IPS-18a (cell line): Measurements from ENCODE around the gene IL6.
A peak's percentile ranks its signal among the peaks of the same experiment; 100 is the strongest.
"Not testable (repeated sequence)": the region's sequence is repeated elsewhere in the genome, so short reads cannot be mapped to it uniquely, and the experiment has no call there.

Source experiments
- H3K27ac ChIP-seq: one replicate; pipeline ENCODE4 v1.5.1; 2013; ENCODE audit warnings: low read length
- H3K27me3 ChIP-seq: one replicate; pipeline ENCODE4 v1.6.1; 2013; ENCODE audit warnings: mild to moderate bottlenecking, low read length; ENCODE audit not compliant: control insufficient read depth, insufficient read depth
- H3K36me3 ChIP-seq: one replicate; pipeline ENCODE4 v1.6.1; 2013; ENCODE audit warnings: low read depth, low read length; ENCODE audit not compliant: control insufficient read depth
- H3K4me1 ChIP-seq: one replicate; pipeline ENCODE4 v1.6.1; 2013; ENCODE audit warnings: low read depth, low read length; ENCODE audit not compliant: control insufficient read depth
- H3K4me3 ChIP-seq: one replicate; pipeline ENCODE4 v1.5.1; 2013; ENCODE audit warnings: low read length
- H3K9ac ChIP-seq: one replicate; pipeline ENCODE4 v1.6.1; 2013; ENCODE audit warnings: mild to moderate bottlenecking, low read length, moderate library complexity
- H3K9me3 ChIP-seq: one replicate; pipeline ENCODE4 v1.6.1; 2013; ENCODE audit warnings: low read depth, low read length; ENCODE audit not compliant: control insufficient read depth

IL6 gene

DNA sequence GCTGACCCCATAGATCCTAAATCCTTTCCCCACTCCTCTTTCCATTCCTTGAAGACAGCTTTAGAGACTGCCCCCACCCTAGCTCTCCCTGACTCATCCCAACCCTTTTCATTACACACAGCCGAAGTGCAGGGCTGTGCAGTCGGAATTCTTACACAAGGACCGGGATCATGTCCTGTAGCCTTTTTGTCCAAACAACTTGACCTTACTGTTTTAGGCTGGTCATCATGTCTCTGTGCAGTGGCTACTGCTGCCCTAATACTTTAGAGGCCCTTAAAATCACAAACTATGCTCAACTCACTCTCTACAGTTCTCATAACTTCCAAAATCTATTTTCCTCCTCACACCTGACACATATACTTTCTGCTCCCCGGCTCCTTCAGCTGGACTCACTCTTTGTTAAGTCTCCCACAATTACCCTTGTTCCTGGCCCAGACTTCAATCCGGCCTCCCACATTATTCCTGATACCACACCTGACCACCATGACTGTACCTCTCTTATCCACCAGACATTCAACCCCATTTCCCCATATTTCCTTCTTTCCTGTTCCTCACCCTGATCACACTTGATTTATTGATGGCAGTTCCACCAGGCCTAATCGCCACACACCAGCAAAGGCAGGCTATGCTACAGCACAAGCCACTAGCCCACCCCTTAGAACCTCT, 19.8 kb upstream of the IL6 start:
- not testable (repeated sequence) for H3K27ac ChIP-seq

DNA sequence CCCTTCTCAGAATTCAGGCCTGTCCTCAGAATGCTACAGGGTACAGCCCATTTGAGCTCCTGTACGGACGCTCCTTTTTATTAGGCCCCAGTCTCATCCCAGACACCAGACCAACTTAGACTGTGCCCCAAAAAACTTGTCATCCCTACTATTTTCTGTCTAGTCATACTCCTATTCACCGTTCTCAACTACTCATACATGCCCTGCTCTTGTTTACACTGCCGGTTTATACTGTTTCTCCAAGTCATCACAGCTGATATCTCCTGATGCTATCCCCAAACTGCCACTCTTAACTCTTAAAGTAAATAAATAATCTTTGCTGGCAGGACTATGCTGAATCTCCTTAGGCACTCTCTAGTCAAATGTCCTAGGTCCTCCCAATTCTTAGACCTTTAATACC, 18.8 kb upstream of the IL6 start:
- not testable (repeated sequence) for H3K27me3 ChIP-seq, H3K4me3 ChIP-seq, H3K9me3 ChIP-seq, H3K27ac ChIP-seq, H3K9ac ChIP-seq, H3K36me3 ChIP-seq
- H3K4me1 ChIP-seq, result peaks cover 14% of the 10 kb centered on the region

More for the DNA sequence above, 19.8 kb upstream of the IL6 start:
- H3K9ac ChIP-seq, H3K36me3 ChIP-seq, H3K27me3 ChIP-seq, H3K9me3 ChIP-seq, H3K4me3 ChIP-seq: not testable (repeated sequence)
- H3K4me1 ChIP-seq, result peaks cover 20% of the 10 kb centered on the region

DNA sequence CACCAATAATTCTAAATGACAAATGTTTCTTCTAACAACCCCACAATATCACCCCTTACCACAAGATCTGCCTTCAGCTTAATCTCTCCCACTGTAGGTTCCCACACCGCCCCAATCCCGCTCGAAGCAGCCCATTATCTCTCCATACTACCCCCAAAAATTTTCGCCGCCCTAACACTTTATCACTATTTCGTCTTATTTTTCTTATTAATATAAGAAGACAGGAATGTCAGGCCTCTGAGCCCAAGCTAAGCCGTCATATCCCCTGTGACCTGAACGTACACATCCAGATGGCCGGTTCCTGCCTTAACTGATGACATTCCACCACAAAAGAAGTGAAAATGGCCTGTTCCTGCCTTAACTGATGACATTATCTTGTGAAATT, 18.3 kb upstream of the IL6 start:
- not testable (repeated sequence) for H3K27ac ChIP-seq, H3K9ac ChIP-seq, H3K9me3 ChIP-seq, H3K4me3 ChIP-seq, H3K27me3 ChIP-seq, H3K36me3 ChIP-seq
- H3K4me1 ChIP-seq, result peaks cover 13% of the 10 kb centered on the region

DNA sequence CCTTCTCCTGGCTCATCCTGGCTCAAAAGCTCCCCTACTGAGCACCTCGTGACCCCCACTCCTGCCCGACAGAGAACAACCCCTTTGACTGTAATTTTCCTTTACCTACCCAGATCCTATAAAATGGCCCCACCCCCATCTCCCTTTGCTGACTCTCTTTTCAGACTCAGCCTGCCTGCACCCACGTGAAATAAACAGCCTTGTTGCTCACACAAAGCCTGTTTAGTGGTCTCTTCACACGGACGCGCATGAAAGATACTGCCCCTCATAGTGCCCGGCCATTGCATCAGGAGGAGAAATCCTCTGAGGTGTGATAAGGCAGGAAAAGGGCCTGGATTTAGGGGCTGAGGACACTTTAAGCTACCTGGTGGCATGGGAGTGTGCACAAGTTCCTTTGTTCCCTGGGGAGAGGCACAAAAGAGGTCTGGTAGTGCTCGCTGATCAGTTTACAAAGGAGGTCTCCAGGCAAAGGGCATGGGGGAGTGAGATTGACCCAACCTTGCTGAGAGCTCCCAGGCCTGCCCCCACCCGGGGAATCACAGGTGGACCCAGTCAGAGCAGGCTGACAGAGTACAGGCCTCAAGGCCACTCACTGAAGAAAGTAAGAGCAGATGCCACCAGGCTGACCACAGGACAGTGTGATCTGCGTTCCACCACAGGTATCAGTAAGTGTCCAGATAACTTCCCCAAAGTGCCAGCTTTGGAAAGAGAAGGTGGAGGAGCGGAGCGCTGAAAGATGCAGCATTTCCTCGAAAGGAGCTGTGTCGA, 17.8 kb upstream of the IL6 start:
- not testable (repeated sequence) for H3K36me3 ChIP-seq, H3K4me3 ChIP-seq, H3K27me3 ChIP-seq, H3K9me3 ChIP-seq, H3K9ac ChIP-seq
- Histone ChIP-seq H3K27ac (peak overlapping the region; percentile 29), H3K4me1 (peaks cover 13% of the 10 kb centered on the region)

GRCh38 chr7:22709857-22710256, 17.1 kb upstream of the IL6 start:
- H3K4me3 ChIP-seq, result no peak overlapping the region
- H3K9ac ChIP-seq, result no peak overlapping the region
- H3K9me3 ChIP-seq, result no peaks in the 10 kb centered on the region
- H3K4me1 ChIP-seq, result peaks cover 13% of the 10 kb centered on the region
- H3K27me3 ChIP-seq, result no peaks in the 10 kb centered on the region
- H3K36me3 ChIP-seq, result no peaks in the 10 kb centered on the region
- peak overlapping the region; percentile 29 for H3K27ac ChIP-seq

- Histone ChIP-seq H3K27ac (no peak overlapping the region), H3K4me1 (peaks cover 13% of the 10 kb centered on the region), H3K9me3 (no peaks in the 10 kb centered on the region), H3K27me3 (no peaks in the 10 kb centered on the region), H3K9ac (no peak overlapping the region), H3K36me3 (no peaks in the 10 kb centered on the region), H3K4me3 (no peak overlapping the region)
These were observed 14.0 kb upstream of the IL6 start for GRCh38 chr7:22712999-22713398.

DNA sequence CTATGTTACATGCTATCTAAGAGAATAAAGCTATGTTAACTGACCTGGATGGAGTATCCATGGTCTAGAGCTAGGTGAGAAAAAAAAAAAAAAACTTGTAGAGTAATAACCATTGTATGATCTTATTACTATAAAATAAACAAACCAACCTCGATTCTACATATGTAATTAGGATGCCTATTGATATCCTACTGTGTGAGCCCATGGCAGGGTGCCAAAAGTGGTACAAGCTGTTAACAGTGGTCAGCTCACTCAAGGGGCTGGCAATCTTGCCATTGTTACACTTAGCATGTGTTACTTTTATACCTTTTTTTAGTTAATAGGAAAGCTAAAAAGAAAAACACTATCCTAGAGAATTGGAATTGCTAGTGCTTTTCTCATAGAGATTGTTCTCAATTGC, 13.5 kb upstream of the IL6 start:
- Histone ChIP-seq H3K9me3 (no peaks in the 10 kb centered on the region), H3K27me3 (no peaks in the 10 kb centered on the region), H3K4me1 (peaks cover 15% of the 10 kb centered on the region), H3K4me3 (no peak overlapping the region), H3K9ac (no peak overlapping the region), H3K36me3 (no peaks in the 10 kb centered on the region), H3K27ac (no peak overlapping the region)

DNA sequence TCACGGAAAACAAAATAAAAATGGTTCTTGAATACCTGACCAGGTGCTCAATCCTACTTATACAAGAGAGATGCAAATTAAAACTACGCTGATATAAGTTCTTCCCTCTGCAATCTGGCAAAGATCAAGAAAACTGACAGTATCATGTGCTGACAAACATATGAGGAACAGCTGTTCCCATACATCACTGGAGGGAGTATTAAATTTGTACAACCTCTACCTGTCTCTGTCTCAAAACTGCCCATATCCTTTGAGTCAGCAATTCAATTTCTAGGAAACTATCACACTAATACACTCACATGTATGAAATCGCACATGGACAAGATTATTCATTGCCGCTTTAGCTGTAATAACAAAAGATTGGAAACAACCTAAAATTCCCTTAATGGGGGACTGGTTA, 11.0 kb upstream of the IL6 start:
- Histone ChIP-seq H3K9ac (no peak overlapping the region), H3K27ac (no peak overlapping the region), H3K36me3 (no peaks in the 10 kb centered on the region), H3K27me3 (no peaks in the 10 kb centered on the region), H3K9me3 (no peaks in the 10 kb centered on the region), H3K4me1 (peaks cover 9% of the 10 kb centered on the region), H3K4me3 (no peak overlapping the region)

- Histone ChIP-seq H3K9me3 (no peaks in the 10 kb centered on the region), H3K9ac (no peak overlapping the region), H3K36me3 (no peaks in the 10 kb centered on the region), H3K27ac (no peak overlapping the region), H3K27me3 (no peaks in the 10 kb centered on the region), H3K4me1 (peaks cover 9% of the 10 kb centered on the region), H3K4me3 (no peak overlapping the region)
These were observed 9.2 kb upstream of the IL6 start for GRCh38 chr7:22717760-22718159.

- H3K9me3 ChIP-seq, result no peaks in the 10 kb centered on the region
- no peak overlapping the region for H3K4me3 ChIP-seq
- H3K9ac ChIP-seq, result no peak overlapping the region
- no peak overlapping the region for H3K27ac ChIP-seq
- peaks cover 9% of the 10 kb centered on the region for H3K4me1 ChIP-seq
- no peaks in the 10 kb centered on the region for H3K36me3 ChIP-seq
- no peaks in the 10 kb centered on the region for H3K27me3 ChIP-seq
These were observed 8.7 kb upstream of the IL6 start for GRCh38 chr7:22718200-22718711.

GRCh38 chr7:22718911-22719420, 8.0 kb upstream of the IL6 start:
- H3K4me3 ChIP-seq, result no peak overlapping the region
- no peak overlapping the region for H3K27ac ChIP-seq
- H3K9ac ChIP-seq, result no peak overlapping the region
- H3K9me3 ChIP-seq, result no peaks in the 10 kb centered on the region
- H3K4me1 ChIP-seq, result peaks cover 9% of the 10 kb centered on the region
- H3K36me3 ChIP-seq, result no peaks in the 10 kb centered on the region
- H3K27me3 ChIP-seq, result no peaks in the 10 kb centered on the region
